ENCODE data around the gene CASZ1.

Gene CASZ1

DNA sequence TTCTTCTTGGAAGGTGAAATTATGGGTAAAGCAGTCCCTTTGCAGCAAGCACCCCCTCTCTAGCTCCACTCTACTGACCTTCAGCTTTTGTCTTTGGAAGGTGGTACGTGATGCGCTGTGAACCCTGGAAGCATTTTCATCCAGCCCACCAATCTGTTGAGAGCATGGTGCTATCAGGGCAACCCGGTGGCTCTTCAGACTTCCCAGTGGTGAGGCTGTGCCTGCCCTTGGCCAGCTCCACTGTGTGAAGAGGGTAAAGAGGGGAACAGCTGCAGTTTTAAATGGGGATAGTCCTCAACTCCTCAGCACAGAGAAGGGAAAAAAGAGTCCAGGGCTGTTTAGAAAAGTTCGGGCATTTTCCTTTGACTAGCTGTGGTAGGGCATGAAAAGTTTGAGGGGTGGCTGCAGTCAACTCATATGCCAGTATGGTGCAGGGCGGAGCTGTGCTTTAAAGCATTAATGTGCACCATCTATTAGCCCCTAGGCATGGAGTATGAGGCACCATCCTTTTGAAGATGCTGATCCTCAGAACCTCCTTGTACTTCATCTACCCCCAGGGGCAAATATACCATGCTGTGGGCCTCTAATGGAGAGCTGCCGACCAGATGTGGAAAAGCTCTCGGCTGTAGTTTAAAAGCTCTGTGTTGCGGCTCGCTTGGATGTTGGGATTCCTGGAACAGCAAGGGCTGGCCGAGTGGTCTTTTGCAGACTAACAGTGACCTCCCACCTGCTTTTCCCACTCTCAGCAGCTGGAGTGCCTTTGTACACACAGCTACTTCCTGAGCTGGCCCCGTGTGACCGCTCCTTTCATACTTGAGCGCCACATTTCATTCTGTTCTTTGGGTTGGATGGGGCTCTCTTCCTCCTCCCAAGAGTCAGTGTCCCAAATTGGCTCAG is 198.7 kb downstream of the CASZ1 start:
- no peak for DNase-seq

DNA sequence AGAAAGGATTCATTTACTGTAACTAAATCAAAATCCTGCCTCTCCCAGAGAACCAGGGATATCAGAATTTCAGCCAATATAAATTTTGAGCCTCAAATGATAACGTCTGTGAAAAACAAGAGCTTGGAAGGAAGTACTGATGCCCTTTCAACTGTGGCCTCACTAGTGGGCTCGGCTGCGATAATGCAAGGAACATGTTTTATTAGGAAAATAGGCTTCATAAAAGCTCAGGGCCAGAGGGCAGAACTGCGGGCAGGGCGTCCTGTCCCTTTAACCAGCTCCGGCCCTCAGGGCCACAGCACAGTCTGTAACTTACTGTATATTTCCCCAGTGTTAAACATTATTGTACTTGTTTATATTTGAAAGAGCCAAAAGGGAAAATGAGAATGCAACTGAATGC is 199.7 kb downstream of the CASZ1 start:
- no peak for DNase-seq

DNA sequence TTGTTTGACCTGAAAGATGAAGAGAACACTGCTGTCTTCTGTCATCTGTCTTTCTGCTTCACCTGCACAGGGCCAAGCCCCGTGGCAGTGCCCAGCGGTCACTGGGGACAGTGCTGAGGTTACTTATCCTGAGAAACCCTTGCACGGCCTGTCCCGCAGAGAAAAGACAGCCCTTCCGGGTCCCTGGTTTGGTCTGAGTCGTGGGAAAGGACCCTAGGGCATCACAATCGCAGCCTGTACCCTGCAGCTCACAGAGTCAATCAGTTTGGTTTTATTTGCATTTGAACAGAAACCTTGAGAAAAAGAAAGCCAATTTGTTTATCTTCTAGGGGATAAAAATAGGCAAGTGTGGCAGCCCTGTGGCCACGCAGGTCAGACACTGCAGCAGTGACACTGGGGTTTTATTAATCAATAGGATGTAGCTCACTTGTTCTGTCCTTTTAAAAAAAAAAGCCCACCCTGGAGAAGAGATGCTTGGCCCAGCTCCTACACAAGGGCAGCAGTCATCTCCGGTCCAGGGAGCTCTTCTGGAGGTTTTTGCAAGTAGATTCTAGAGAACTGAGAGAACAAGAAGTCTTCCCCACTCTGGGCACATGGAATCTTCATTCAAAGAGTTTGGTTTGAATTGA is 201.7 kb downstream of the CASZ1 start:
- DNase-seq: no peak

GRCh38 chr1:10593750-10594149 is 202.7 kb downstream of the CASZ1 start:
- no peak for DNase-seq

GRCh38 chr1:10592373-10592772 is 204.1 kb downstream of the CASZ1 start:
- DNase-seq: no peak

DNA sequence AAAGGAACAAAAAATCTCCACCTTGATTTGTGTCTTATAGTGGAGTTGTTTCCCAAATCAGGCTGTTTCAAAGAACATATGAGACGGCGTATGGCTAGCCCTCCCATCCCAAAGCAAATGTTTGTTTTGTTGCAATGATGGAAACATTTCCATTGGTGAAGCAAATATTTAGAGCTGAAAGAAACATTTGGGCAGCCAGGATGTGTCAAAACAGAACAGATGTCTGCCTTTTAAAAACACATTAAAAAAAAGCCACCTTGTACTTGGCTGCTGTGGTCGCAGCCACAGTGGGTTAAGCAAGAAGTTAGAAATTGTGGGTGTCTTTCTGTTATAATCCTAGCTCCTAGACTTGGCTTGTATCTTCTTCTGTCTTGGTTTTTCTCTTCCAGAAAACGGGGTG is 205.4 kb downstream of the CASZ1 start:
- DNase-seq: no peak

DNA sequence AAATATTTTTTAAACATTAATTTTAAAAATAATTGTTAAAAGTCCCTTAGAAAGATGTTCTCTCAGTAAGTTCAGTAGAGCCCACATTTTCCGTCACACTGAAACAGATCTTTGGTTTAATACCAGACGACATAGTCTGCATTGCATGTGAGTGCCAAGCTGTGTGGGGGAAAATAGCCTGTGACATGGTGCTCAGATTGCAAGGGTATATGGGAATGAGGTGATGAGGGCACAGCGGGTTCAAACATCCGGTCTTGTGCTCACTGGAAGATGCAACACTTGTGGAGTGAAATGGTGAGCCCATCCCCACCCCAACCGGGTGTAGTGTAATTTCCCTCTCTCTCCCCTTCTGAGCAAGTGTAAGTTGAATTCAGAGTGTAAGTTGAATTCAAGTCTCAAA is 207.4 kb downstream of the CASZ1 start:
- no peak for DNase-seq

- DNase-seq: no peak
Measured at GRCh38 chr1:10588640-10589039, 207.8 kb downstream of the CASZ1 start.
